Measurements from ENCODE around the gene STARD3.

GRCh38 chr17:39703913-39704312 lies 67.0 kb downstream of the STARD3 start:
- TF ChIP-seq EP300 (IDR thresholded peaks at IDR 0.05) (no peak), POLR2A (IDR thresholded peaks at IDR 0.05) (no peak), CTCF (IDR thresholded peaks at IDR 0.05) (no peak)
